Dedifferentiated amniotic fluid mesenchymal stem cell (primary cell): Measurements from ENCODE around the gene INAVA.
"Not testable (repeated sequence)": the region's sequence is repeated elsewhere in the genome, so short reads cannot be mapped to it uniquely, and the experiment has no call there.

ENCODE experiments used
- DNase-seq: peaks from one replicate; pipeline ENCODE4 v3.0.0-alpha.2; 2016; ENCODE audit errors: extremely low spot score

Gene INAVA

GRCh38 chr1:200899015-200899386, 4.3 kb downstream of the INAVA start:
- no peak for DNase-seq

GRCh38 chr1:200899451-200899915, 4.8 kb downstream of the INAVA start:
- DNase-seq = no peak

GRCh38 chr1:200899954-200900867, 5.5 kb downstream of the INAVA start:
- no peak for DNase-seq

GRCh38 chr1:200900877-200901276, 6.2 kb downstream of the INAVA start:
- no peak for DNase-seq

GRCh38 chr1:200901350-200901749, 6.7 kb downstream of the INAVA start:
- DNase-seq = no peak

GRCh38 chr1:200901796-200902444, 7.2 kb downstream of the INAVA start:
- no peak for DNase-seq

- no peak for DNase-seq
These were observed 9.1 kb downstream of the INAVA start for GRCh38 chr1:200903793-200904192.

- DNase-seq = no peak
These were observed 10.1 kb downstream of the INAVA start for GRCh38 chr1:200904772-200905171.

GRCh38 chr1:200905411-200906052, 10.8 kb downstream of the INAVA start:
- DNase-seq = no peak

GRCh38 chr1:200906491-200906890, 11.8 kb downstream of the INAVA start:
- DNase-seq = no peak

- DNase-seq = no peak
These were observed 13.0 kb downstream of the INAVA start for GRCh38 chr1:200907611-200908097.

GRCh38 chr1:200908191-200908868, 13.6 kb downstream of the INAVA start:
- no peak for DNase-seq

- no peak for DNase-seq
These were observed 14.4 kb downstream of the INAVA start for GRCh38 chr1:200909071-200909470.

GRCh38 chr1:200909757-200910239, 15.1 kb downstream of the INAVA start:
- no peak for DNase-seq

GRCh38 chr1:200911361-200911760, 16.7 kb downstream of the INAVA start:
- no peak for DNase-seq

GRCh38 chr1:200911936-200912335, 17.2 kb downstream of the INAVA start:
- DNase-seq = not testable (repeated sequence)

- no peak for DNase-seq
These were observed 18.2 kb downstream of the INAVA start for GRCh38 chr1:200912737-200913407.

- no peak for DNase-seq
These were observed 21.5 kb downstream of the INAVA start for GRCh38 chr1:200916152-200916551.

GRCh38 chr1:200916681-200917080, 22.0 kb downstream of the INAVA start:
- no peak for DNase-seq

- DNase-seq = no peak
These were observed 22.7 kb downstream of the INAVA start for GRCh38 chr1:200917291-200917817.

GRCh38 chr1:200918006-200918405, 23.3 kb downstream of the INAVA start:
- DNase-seq = no peak
